Measurements from ENCODE around the gene WDFY4. TPM values are rescaled to one million over a fixed set of nuclear protein-coding genes. Genes with fewer than 3 reads are reported as not detected.

The WDFY4 gene
- total and polyA plus RNA-seq, 2 of the 4 experiments (the other 2 are of a cell fraction): not detected

GRCh38 chr10:48695636-48696534 lies 11.2 kb downstream of the WDFY4 start:
- WGBS, 2 experiments (ENCODE audit: extremely low coverage in 2 of 2, insufficient read length in 1 of 2): no CpG with 5 or more reads among the region's 13 CpGs
- H2BK15ac ChIP-seq (ENCODE audit: low read depth, low read length): no peak overlapping the region
- H3K27ac ChIP-seq (ENCODE audit: insufficient read depth, low read length): no peak overlapping the region
- in situ Hi-C loops (cut with MboI; ENCODE audit: low sequenced_read_pairs) (no loop called here), intact Hi-C loops (cut with micrococcal nuclease) (no loop called here), dilution Hi-C loops (cut with HindIII; ENCODE audit: low sequenced_read_pairs, unreplicated experiment) (no loop called here)
- H3K79me1 ChIP-seq (ENCODE audit: low read depth in 1 of 2, low read length in 2 of 2): no peaks in the 10 kb centered on the region
- H3K14ac ChIP-seq (replicated peaks; ENCODE audit: low read depth, low read length): no peak overlapping the region
- no peak for ATAC-seq (ENCODE audit: low read depth)
- H4K8ac ChIP-seq (ENCODE audit: low read depth in 2 of 2, low read length in 2 of 2): no peak overlapping the region
- H4K91ac ChIP-seq (ENCODE audit: insufficient read depth, low read depth, low read length): no peak overlapping the region
- no peak overlapping the region for H3K18ac ChIP-seq (ENCODE audit: low read depth, low read length)
- no peaks in the 10 kb centered on the region for H4K20me1 ChIP-seq (ENCODE audit: insufficient read depth, low read length)
- no peak overlapping the region for H3K4ac ChIP-seq (ENCODE audit: low read depth, low read length)
- H3K27me3 ChIP-seq (ENCODE audit: control insufficient read depth, insufficient read depth, low read length): peaks cover 35% of the 10 kb centered on the region
- H3K36me3 ChIP-seq (ENCODE audit: control insufficient read depth, insufficient read depth, low read length): no peaks in the 10 kb centered on the region
- no peak overlapping the region for H3K9ac ChIP-seq (ENCODE audit: low read depth, low read length)
- ChIA-PET POLR2A (ENCODE audit: unreplicated experiment) (no interaction called here), CTCF (no interaction called here)
- no peak for DNase-seq
- no peak overlapping the region for H2AFZ ChIP-seq (replicated peaks; ENCODE audit: low read length, poor library complexity)
- no peak overlapping the region for H2AK5ac ChIP-seq (ENCODE audit: low read depth, low read length)
- H3K9me3 ChIP-seq (ENCODE audit: control insufficient read depth, insufficient read depth, low read length): no peaks in the 10 kb centered on the region
- H3K4me3 ChIP-seq (ENCODE audit: insufficient read depth, low read depth, low read length): no peak overlapping the region
- H3K4me1 ChIP-seq (ENCODE audit: control insufficient read depth, insufficient read depth, low read length): no peaks in the 10 kb centered on the region
- H3K23ac ChIP-seq (ENCODE audit: low read depth, low read length): no peak overlapping the region
- BruUV-seq (replicated peaks): no TSS peak
- no peak overlapping the region for H3K56ac ChIP-seq (ENCODE audit: extremely low read depth, insufficient read depth, low read length)
- H2BK120ac ChIP-seq (ENCODE audit: low read depth, low read length): no peak overlapping the region
- no peak overlapping the region for H2AK9ac ChIP-seq (replicated peaks; ENCODE audit: low read depth, low read length, poor library complexity)
- H3K9me1 ChIP-seq (ENCODE audit: insufficient read depth, low read length): no peaks in the 10 kb centered on the region
- H3K4me2 ChIP-seq (ENCODE audit: low read depth, low read length): no peak overlapping the region
- no peak overlapping the region for H4K5ac ChIP-seq (ENCODE audit: low read depth, low read length)
- no peak overlapping the region for H2BK5ac ChIP-seq (ENCODE audit: low read depth, low read length, poor library complexity, severe bottlenecking)
- no peak overlapping the region for H2BK20ac ChIP-seq (ENCODE audit: low read depth, low read length)
- TF ChIP-seq CHD1 (IDR thresholded peaks at IDR 0.05; ENCODE audit: low read depth, low read length) (no peak), BHLHE40 (IDR thresholded peaks at IDR 0.05; ENCODE audit: low read depth, low read length) (no peak), NFE2L2 (IDR thresholded peaks at IDR 0.05; ENCODE audit: low read depth, low read length) (no peak), MXI1 (IDR thresholded peaks at IDR 0.05; ENCODE audit: borderline replicate concordance, low read depth, low read length) (no peak), SMC3 (IDR thresholded peaks at IDR 0.05; ENCODE audit: low read depth, low read length) (no peak), MAFK (IDR thresholded peaks at IDR 0.05; ENCODE audit: low read depth, low read length) (no peak), RAD21 (IDR thresholded peaks at IDR 0.05; ENCODE audit: low read length) (no peak), CTCF (conservative IDR thresholded peaks at IDR 0.05; ENCODE audit: low read depth, low read length) (no peak), FOS (IDR thresholded peaks at IDR 0.05; ENCODE audit: low read depth, low read length) (no peak), POLR2A (IDR thresholded peaks at IDR 0.05; ENCODE audit: low read depth, low read length) (no peak), MAZ (IDR thresholded peaks at IDR 0.05; ENCODE audit: borderline replicate concordance, low read depth, low read length) (no peak), CEBPB (IDR thresholded peaks at IDR 0.05; ENCODE audit: low read depth, low read length) (no peak), RFX5 (IDR thresholded peaks at IDR 0.05; ENCODE audit: low read depth, low read length) (no peak)
- TF ChIP-seq, protein P1, sequence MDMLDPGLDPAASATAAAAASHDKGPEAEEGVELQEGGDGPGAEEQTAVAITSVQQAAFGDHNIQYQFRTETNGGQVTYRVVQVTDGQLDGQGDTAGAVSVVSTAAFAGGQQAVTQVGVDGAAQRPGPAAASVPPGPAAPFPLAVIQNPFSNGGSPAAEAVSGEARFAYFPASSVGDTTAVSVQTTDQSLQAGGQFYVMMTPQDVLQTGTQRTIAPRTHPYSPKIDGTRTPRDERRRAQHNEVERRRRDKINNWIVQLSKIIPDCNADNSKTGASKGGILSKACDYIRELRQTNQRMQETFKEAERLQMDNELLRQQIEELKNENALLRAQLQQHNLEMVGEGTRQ (IDR thresholded peaks at IDR 0.05; ENCODE audit: low read depth, low read length): no peak
- TF ChIP-seq, protein P2, sequence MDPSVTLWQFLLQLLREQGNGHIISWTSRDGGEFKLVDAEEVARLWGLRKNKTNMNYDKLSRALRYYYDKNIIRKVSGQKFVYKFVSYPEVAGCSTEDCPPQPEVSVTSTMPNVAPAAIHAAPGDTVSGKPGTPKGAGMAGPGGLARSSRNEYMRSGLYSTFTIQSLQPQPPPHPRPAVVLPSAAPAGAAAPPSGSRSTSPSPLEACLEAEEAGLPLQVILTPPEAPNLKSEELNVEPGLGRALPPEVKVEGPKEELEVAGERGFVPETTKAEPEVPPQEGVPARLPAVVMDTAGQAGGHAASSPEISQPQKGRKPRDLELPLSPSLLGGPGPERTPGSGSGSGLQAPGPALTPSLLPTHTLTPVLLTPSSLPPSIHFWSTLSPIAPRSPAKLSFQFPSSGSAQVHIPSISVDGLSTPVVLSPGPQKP (IDR thresholded peaks at IDR 0.05; ENCODE audit: borderline replicate concordance, low read depth, low read length): no peak

All from IMR-90 (cell line).